ENCODE measurements around the gene ATF3.
A peak's percentile ranks its signal among the peaks of the same experiment; 100 is the strongest.

The ATF3 gene

GRCh38 chr1:212608392-212608958 lies at the start of gene ATF3:
Gene ATF3, plus strand, starts transcription at chr1:212608761. Its CDS starts 6,261 bp downstream, at chr1:212615022.
- peak; percentile 96 for DNase-seq

- DNase-seq = no peak
Measured at GRCh38 chr1:212559929-212560328, 48.6 kb upstream of the ATF3 start.

GRCh38 chr1:212560933-212561460 lies 47.6 kb upstream of the ATF3 start:
- DNase-seq = no peak

GRCh38 chr1:212561501-212561931 lies 47.0 kb upstream of the ATF3 start:
- DNase-seq = no peak

GRCh38 chr1:212562771-212563170 lies 45.8 kb upstream of the ATF3 start:
- DNase-seq = no peak

GRCh38 chr1:212565079-212565478 lies 43.5 kb upstream of the ATF3 start:
- DNase-seq = no peak

- no peak for DNase-seq
Measured at GRCh38 chr1:212565571-212566305, 42.8 kb upstream of the ATF3 start.

GRCh38 chr1:212566522-212567479 lies 41.8 kb upstream of the ATF3 start:
- peak; percentile 65 for DNase-seq

GRCh38 chr1:212567638-212568037 lies 40.9 kb upstream of the ATF3 start:
- no peak for DNase-seq

- no peak for DNase-seq
Measured at GRCh38 chr1:212568978-212569537, 39.5 kb upstream of the ATF3 start.

- no peak for DNase-seq
Measured at GRCh38 chr1:212574732-212575131, 33.8 kb upstream of the ATF3 start.

GRCh38 chr1:212575333-212575732 lies 33.2 kb upstream of the ATF3 start:
- DNase-seq = no peak

- DNase-seq = no peak
Measured at GRCh38 chr1:212578041-212578440, 30.5 kb upstream of the ATF3 start.

- DNase-seq = no peak
Measured at GRCh38 chr1:212581034-212581433, 27.5 kb upstream of the ATF3 start.

GRCh38 chr1:212582291-212582690 lies 26.3 kb upstream of the ATF3 start:
- no peak for DNase-seq

GRCh38 chr1:212582808-212583615 lies 25.5 kb upstream of the ATF3 start:
- no peak for DNase-seq

- no peak for DNase-seq
Measured at GRCh38 chr1:212583643-212584042, 24.9 kb upstream of the ATF3 start.

GRCh38 chr1:212584092-212584886 lies 24.3 kb upstream of the ATF3 start:
- no peak for DNase-seq

- no peak for DNase-seq
Measured at GRCh38 chr1:212585210-212585609, 23.4 kb upstream of the ATF3 start.

GRCh38 chr1:212586206-212587015 lies 22.1 kb upstream of the ATF3 start:
- no peak for DNase-seq

Measured in NCI-H2227 treated with DMSO at 0.1 percent for 48 hours (cell line).